GM21723 (cell line): ENCODE measurements around the gene BACH2.
"Not testable (repeated sequence)": the region's sequence is repeated elsewhere in the genome, so short reads cannot be mapped to it uniquely, and the experiment has no call there.

Experiments used
- ATAC-seq: cut with Tn5 transposase; IDR thresholded peaks from one replicate; pipeline ENCODE4 v1.9.1; 2021; ENCODE audit warnings: mild to moderate bottlenecking, moderate library complexity; ENCODE audit not compliant: unreplicated experiment

Gene BACH2

DNA sequence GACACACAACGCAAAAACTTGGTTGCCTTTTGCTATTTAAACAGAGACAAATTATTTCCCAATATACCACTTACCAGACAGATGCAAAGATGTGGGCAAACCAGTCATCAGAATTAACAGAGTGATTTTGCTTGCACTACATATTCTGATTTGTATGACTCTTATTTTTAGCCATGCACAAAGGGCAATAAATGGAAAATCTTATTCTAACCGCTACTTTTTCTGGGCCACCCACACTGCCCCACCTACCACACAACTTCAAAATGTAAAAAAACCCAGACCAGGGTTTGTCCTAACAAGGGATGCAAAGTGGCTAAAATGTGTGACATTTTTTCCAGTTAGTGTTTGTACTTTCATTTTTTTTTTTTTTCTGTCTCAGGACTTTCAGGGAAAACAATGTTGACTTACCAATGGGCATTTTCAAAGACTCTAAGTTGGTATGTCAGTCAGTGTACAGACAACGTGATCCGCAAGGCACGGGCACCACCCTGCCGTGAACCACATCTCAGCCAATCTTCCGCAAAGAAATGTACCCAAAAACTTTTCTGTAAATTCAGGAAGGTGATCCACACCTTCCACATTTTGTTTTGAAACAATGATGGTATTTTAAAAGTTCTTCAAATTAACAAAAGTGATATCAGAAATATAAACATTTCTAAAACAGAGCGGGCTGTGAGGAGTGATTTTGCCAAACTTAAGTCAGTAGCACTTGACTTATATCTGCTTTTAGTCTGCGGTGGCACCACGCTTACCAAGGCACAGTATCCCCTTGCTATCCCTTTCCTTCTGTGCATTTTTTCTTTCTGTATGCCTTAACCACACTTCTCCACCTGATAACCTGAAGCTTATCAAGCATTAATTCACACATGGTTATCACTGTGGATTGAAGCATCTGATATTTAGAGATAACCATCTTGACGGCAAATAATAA is 216.8 kb downstream of the BACH2 start:
- ATAC-seq: no peak

DNA sequence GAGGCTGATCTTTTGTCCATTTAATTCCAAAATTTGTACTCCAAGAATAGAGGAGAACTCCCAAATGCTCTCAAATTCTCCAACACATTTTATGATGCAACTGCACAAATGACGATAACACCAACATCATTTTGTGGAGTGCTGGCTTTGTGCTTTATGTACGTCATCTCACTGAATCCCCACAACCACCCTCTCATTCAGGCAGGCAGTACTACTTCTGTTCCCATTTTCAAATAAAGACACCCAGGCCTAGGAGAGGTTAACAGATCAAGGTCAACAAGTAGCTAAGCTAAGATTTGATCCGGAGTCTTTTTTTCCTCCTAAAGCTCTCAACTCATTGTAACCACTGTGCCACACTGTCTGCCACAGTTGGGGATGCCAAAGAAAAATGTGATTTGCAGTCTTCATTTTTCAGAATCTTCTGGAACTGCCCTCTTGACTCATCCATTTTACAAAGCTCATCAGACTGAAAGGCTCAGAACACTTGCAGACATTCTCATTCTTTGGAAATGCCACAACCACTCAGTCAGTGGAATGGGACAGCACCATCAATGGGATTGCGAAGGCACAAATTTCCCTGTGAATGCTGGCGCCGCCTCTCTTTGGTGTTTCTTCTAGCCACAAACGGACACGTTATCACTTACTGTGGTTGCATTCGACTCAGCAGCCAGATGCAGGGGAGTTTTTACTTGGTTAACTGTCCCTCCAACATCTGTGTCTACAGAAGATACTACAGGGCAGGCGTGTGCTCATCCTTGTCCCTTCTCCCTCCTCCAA is 217.9 kb downstream of the BACH2 start:
- ATAC-seq: no peak

DNA sequence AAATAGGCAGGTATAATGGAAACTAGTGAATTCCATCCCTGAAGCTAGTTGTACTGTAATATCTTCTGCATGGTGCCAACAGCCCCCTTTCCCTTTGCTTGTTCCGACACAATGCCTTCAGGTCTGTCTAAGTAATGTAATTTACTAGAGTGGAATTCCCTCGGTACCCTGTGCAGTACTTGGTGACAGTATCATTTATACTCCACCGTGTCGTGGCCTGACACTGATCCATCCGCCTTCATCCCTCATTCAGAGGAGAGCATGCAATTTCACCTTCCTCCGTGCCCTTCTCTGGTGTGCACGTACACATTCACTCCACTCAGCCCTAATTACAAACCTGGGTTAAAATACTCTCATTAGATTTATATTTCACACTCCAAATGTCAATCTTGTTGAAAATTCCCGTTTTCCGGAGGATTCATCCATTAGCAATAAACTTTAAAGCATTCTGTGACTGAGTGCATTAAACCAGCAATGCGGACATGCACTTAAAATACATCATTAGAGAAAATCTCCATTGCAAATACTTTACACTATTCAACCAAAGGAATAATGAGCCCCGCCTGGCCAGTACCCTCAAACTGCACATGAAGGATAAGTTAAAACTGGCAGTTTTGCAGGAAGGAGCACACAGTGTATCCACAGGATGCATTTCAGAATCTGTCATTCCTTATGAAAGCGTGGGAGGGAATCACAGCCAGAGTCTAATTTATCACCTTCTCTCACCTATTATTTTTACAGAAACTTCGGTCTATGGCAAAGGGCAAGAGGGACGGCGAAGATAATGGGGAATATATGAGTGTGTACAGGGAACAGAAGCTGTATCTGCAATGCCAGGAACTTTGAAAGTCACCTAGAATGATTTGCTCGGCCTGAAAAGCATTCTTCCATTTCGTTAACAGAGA is 219.9 kb downstream of the BACH2 start:
- ATAC-seq: no peak

DNA sequence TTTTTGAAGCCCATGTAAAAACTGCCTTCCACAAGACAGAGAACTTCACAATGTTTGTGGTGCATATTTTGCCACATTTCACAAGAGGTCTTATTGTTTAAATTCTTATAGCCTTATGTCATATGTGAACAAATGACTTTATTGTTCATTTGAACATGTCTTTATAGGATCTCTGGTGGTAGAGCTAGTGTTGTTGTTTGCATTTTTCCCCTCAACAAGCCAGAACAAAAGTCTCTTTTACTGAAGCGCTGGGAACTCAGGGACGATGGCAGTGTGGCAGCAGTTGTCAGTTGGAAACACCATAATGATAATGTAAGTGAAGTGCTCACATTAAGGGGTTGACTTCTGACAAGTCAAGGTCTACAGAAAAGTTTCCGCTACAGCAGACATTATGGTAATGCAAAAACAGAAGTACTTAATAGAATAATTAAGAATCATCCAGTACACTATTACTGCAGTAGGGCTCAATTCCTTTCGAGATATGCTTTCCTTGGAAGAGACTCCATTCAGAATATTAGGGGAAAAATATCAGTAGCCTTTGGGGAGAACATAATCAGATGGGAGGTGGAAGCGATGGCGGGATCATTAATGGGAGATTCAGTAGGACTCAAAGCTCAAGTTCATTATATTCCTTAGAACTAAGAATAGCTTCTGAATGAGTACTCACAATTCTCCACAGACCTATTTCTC is 222.3 kb downstream of the BACH2 start:
- no peak for ATAC-seq

DNA sequence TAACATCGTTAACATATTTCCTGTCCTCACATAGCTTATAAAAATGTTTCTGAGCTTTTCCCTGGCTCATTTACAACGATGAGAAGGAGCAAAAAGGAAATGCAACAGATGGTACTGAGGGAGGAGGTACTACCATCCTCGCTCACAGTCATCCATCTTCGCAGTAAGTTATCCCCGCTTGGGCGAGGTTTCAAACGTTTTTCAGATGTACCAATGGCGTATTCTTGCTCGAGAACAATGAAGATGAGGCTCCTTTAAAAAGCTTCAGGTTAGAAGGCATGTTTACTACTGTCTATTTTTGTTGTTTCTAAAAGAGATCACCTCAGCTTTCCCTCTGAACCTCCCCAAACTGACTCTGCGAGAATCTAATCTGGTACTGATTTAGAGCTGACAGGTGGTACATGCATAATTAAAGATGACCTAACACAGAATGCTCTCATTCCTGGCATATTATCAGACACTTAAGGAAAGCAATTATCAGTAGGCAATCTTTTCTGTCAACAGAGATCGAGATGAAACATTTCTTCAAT is 223.6 kb downstream of the BACH2 start:
- no peak for ATAC-seq

DNA sequence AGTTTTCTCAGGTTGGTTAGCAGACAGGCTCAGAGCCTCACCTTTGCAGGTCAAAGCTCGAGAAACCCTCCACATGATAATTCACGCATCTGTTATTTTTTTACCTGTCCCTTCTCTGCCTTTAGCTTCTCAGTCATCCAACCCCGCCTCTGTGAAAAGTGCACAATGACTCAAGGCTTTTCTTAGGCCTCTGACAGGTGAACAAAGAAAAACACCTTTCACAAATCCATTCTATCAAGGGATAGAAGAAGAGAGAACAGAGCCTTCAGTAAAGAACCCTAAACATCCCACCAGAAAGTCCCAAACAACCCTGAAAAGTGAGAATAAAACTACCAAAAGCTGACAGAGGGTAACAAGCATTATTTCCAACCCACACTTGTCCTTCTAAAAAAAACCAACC is 224.1 kb downstream of the BACH2 start:
- no peak for ATAC-seq

DNA sequence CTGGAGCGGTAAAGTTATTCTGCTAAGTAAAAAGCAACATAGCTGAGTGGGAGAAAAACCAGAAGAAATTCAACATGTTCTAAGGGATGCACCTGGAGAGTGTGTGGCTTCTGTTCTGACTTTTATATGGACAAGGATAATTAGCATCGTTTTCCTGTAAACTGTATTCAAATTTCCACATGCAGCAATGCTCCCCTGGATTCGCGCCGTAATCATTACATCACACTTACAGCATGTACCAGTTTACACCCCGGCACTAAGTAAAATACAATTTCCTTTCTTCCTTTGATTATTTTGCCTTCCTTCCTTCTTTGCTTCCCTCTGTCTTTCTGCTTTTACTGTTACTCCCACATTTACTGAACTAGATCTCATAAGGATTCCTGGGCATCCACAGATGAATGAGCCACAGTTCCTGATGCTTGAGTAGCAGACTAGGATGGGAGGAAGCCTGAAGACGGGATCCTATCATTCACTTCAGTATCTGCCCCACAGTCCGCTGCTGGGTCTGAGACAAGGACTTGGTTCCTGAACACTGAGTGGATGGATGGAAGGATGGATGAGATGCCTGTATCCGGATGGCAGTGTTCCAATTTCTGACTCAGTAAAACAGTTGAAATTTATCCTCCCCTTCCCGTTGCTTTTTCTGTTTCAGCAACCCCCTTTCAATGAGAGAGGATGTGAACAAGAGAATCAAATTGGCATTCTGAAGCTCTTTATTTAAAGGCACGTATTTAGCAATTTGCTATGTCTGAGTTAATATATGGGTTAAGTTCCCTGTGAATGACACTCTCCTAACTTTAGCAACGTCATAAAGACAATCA is 227.7 kb downstream of the BACH2 start:
- no peak for ATAC-seq

DNA sequence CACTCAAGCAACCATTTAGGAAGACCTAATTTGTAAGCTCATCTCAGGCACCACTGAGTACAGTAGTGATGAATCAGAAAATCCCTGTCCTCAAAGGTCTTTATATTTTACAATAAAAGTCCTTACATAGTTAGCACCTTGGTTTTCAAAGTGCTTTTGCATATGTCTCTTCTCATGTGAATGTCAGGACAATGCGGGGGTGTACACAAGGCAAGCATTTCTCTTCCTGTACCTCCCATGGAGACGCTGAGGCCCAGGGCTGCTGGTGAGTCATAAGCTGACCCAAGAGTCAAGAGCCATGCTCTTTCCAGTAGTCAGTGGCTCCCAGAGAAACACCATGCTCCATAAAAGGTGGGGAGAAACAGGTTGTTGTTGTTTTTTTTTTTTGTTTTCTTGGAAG is 228.4 kb downstream of the BACH2 start:
- ATAC-seq: no peak

DNA sequence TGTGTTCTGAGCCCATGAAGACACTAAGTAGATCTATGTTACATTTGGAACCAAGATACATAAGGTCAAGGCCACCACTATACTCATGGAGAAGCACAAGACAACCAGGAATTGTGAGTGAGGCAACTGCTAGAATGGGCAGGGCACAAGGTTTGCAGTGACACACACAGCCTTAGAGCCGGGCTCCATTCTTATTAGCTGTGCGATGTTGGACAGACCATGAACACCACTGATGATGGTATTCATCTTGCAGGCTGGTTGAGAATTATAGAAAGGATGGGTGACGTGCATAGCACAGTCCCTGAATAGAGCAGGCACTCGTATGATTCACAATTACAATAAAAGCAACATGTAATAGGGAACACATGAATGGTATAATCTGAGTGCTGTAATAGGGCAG is 229.9 kb downstream of the BACH2 start:
- ATAC-seq: no peak

DNA sequence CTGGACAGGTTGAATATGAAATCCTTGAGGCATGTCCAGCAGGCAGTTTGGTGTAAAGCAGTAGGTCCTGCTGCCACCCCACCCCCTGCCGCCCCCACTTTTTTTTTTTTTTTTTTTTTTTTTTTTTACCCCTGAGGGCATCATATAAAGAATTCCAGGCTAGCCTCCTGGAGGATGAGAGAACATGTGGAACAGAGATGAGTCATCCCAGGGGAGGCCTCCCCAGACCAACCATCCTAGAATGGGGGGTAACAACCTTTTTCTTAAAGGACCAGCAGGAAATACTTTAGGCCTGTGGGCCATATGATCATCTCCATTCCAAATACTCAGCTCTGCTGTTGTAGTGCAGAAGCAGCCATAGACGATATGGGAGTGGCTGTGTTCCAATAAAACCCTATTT is 231.5 kb downstream of the BACH2 start:
- ATAC-seq: no peak

DNA sequence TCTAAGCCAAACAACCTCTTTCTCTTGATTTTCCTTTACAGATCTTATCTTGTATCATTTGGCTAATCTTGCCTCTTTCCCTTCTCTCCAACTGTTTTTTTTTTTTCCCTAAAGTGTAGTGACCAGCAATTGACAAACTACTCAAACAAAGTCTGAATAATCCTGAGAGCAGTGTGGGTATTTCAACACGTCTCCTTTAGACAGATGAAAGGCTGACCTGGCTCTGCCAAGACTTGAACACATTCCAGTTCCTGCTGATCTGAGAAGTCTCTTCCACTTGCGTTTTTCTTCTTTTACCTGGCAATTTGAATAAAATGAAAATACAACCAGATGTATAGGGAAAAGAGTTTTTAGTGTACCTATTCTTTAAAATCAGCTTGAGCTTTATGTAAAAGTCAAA is 234.0 kb downstream of the BACH2 start:
- no peak for ATAC-seq

DNA sequence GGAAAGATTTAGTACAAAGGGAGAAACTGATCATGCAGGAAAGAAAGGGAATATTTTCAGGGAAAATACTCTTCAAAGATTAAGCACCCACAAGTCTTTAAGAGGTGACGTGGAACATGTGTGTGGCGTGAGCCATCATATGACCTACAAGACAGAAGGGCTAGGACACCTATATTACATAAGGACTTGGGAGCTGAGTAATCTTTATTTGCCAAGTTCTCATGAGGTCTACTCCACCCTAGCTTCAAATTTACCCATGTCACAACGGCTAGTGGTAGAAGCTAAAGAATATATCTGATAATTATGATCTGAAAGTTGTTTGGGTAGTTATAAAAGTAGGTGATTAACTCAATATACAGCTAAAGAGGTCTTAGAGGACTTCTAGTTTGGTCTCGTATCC is 234.6 kb downstream of the BACH2 start:
- no peak for ATAC-seq

DNA sequence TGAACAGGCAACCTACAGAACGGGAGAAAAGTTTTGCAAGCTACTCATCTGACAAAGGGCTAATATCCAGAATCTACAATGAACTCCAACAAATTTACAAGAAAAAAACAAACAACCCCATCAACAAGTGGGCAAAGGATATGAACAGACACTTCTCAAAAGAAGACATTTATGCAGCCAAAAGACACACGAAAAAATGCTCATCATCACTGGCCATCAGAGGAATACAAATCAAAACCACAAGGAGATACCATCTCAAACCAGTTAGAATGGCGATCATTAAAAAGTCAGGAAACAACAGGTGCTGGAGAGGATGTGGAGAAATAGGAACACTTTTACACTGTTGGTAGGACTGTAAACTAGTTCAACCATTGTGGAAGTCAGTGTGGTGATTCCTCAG is 237.5 kb downstream of the BACH2 start:
- ATAC-seq: not testable (repeated sequence)

DNA sequence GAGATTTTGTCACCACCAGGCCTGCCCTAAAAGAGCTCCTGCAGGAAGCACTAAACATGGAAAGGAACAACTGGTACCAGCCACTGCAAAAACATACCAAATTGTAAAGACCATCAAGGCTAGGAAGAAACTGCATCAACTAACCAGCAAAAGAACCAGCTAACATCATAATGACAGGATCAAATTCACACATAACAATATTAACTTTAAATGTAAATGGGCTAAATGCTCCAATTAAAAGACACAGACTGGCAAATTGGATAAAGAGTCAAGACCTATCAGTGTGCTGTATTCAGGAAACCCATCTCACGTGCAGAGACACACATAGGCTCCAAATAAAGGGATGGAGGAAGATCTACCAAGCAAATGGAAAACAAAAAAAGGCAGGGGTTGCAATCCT is 240.7 kb downstream of the BACH2 start:
- not testable (repeated sequence) for ATAC-seq

DNA sequence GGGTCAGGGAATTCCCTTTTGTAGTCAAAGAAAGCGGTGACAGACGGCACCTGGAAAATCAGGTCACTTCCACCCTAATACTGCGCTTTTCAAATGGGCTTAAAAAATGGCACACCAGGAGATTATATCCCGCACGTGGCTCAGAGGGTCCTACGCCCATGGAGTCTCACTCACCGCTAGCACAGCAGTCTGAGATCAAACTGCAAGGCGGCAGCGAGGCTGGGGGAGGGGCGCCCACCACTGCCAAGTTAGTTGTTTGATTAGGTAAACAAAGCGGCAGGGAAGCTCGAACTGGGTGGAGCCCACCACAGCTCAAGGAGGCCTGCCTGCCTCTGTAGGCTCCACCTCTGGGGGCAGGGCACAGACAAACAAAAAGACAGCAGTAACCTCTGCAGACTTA is 242.4 kb downstream of the BACH2 start:
- not testable (repeated sequence) for ATAC-seq

DNA sequence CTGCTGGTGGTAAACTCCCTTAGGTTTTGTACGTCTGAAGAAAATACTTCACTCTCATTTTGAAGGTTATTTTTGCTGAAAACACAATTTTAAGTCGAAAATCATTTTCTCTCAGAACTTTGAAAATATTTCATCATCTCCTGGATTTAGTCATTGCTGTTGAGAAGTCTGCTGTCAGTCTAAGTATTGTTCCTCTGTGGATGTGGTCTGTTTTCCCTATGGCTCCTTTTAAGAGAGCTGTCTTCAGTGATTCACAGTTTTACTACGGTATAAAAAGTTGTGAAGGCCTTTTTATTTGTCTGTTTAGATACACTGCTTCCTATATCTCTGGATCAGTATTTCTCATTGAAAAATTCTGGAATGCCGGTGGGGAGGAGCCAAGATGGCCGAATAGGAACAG is 243.0 kb downstream of the BACH2 start:
- no peak for ATAC-seq

DNA sequence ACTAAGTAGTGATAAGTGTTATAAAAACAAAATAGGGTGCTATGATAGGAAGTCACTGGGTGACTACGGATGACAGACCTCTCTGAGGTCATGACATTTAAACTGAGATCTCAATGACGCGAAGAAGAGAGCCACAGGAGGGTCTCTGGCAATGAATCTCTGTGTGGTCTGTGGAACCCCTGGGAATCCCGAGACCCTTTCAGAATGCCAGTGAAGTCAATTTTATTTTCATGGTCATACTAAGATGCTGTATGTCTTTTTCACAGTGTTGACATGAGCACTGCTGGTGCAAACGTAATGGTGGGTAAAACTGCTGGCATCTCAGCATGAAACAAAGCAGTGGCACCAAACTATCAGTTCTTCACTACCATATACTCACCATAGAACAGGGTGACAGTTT is 247.3 kb downstream of the BACH2 start:
- ATAC-seq: no peak

DNA sequence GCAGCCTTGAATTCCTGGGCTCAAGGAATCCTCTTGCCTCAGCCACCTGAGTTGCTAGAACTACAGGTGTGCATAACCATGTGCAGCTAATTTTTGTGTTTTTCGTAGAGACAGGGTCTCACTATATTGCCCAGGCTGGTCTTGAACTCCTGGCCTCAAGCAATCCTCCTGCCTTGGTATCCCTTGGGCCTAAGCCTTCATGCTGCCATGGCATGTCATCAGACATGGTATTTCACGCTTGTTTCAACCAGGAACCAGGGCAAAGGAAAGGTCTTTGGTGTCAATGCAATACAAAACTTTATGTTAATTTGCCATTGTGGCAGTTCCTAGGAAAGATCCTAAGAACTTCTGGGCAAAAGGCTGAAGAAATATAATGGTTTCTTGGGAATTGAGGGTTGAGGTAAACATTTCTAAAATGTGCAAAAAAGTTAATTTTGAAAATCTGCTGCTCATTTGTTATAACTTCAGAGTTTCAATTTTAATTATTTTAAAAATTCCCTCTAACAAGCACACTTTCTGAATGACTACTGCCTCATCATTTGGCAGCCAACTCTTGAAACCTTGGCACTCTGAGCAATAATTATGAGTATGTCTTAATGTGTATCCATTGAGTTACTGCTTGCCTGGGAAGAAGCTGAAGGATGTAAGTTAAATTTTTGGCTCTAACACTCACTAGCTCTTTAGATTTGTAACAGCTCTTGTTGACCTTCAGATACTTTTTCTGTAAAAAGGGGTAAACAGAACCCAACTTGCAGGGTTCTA is 248.3 kb downstream of the BACH2 start:
- ATAC-seq: no peak

DNA sequence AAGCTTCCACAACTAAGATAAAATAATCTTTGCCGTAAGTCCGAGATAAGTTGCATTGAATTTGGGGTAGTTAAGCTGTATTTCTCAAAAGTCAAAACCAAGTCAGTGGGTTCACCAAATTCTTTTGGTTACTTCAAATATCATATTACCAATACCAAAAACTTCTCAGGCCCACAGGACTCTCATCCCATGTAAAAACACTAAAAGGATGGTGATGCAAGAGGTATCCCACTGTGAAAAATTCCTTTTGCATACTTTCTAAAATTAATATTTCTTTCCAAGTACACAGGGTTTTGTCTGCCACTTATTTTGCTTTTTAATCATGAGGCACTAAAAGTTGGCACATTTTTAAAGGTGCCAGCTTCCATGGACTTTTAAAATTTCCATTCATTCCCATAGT is 251.1 kb downstream of the BACH2 start:
- no peak for ATAC-seq
